Measurements from ENCODE around the gene ATP5F1E. TPM values are rescaled to one million over a fixed set of nuclear protein-coding genes. Genes with fewer than 3 reads are reported as not detected.

ATP5F1E gene
- total RNA-seq, 1 experiment from 2014 or later, result 52.7 TPM

- H4K91ac ChIP-seq (ENCODE audit: insufficient read length, low read depth, low read length), result no peak overlapping the region
- no peak overlapping the region for H4K8ac ChIP-seq (replicated peaks; ENCODE audit: insufficient read length, low read depth, low read length)
- no peak overlapping the region for H4K5ac ChIP-seq (ENCODE audit: insufficient read length, low read depth, low read length)
- no peak overlapping the region for H2AFZ ChIP-seq (ENCODE audit: low read length)
- no peak overlapping the region for H2AK5ac ChIP-seq (ENCODE audit: insufficient read length, low read length)
- H2BK15ac ChIP-seq (ENCODE audit: low read depth, low read length), result no peak overlapping the region
- no peak overlapping the region for H3K4me2 ChIP-seq (ENCODE audit: insufficient read depth, insufficient read length, low read length)
- Mint-ChIP-seq H3K27me3 (ENCODE audit: low read depth) (peaks cover 50% of the 10 kb centered on the region), H3K27ac (peak overlapping the region in 1 of 3 experiments; percentile 42; a peak in 1 of 7 replicates), H3K4me3 (no peak overlapping the region), H3K9me3 (no peaks in the 10 kb centered on the region), H3K4me1 (peaks cover 14 to 17% of the 10 kb centered on the region in 2 experiments), H3K36me3 (ENCODE audit: insufficient read depth in 1 of 3, low read depth in 3 of 3) (no peaks in the 10 kb centered on the region; a peak in 1 of 7 replicates)
- no CpG with 5 or more reads among the region's 17 CpGs for WGBS (ENCODE audit: extremely low coverage, insufficient read length, low lambda C conversion rate)
- H3K9me3 ChIP-seq (ENCODE audit: control insufficient read depth, low read depth, low read length), result no peaks in the 10 kb centered on the region
- no peak overlapping the region for H2BK12ac ChIP-seq (ENCODE audit: insufficient read length, low read depth, low read length)
- H3K23me2 ChIP-seq (ENCODE audit: insufficient read length, low read depth, low read length, poor library complexity, severe bottlenecking), result peaks cover 3% of the 10 kb centered on the region
- H2BK5ac ChIP-seq (ENCODE audit: insufficient read length, low read length), result no peak overlapping the region
- no peaks in the 10 kb centered on the region for H3K79me2 ChIP-seq (ENCODE audit: insufficient read depth, low read length)
- H3T11ph ChIP-seq (ENCODE audit: low read length), result no peak overlapping the region
- no peaks in the 10 kb centered on the region for H3K27me3 ChIP-seq (ENCODE audit: insufficient read depth, low read length)
- H3K18ac ChIP-seq (ENCODE audit: insufficient read length, low read depth, low read length), result no peak overlapping the region
- H3K4ac ChIP-seq (ENCODE audit: low read depth, low read length), result no peak overlapping the region
- no peaks in the 10 kb centered on the region for H4K20me1 ChIP-seq (ENCODE audit: control insufficient read depth, insufficient read depth, insufficient read length)
- peaks cover 7% of the 10 kb centered on the region; the same call in 1 of the 2 replicates for H3K4me1 ChIP-seq (ENCODE audit: insufficient read depth, low read length)
- no peak overlapping the region for H2BK20ac ChIP-seq (ENCODE audit: low read depth, low read length, poor library complexity, severe bottlenecking)
- no peak for DNase-seq
- TF ChIP-seq CTCF (conservative IDR thresholded peaks at IDR 0.05), result no peak
- no peak overlapping the region for H3K9ac ChIP-seq (ENCODE audit: extremely low read depth, insufficient read length, low read length)
- no peak overlapping the region for H3K56ac ChIP-seq (ENCODE audit: insufficient read length, low read depth, low read length)
- no peak overlapping the region for H2BK120ac ChIP-seq (ENCODE audit: low read depth, low read length, poor library complexity, severe bottlenecking)
- H3K23ac ChIP-seq (ENCODE audit: insufficient read length, low read depth, low read length), result no peak overlapping the region
- H3K27ac ChIP-seq (ENCODE audit: insufficient read length, low read depth, low read length), result no peak overlapping the region
- H3K79me1 ChIP-seq (ENCODE audit: insufficient read depth, low read depth, low read length, poor library complexity, severe bottlenecking), result no peaks in the 10 kb centered on the region
- no peak overlapping the region for H3K14ac ChIP-seq (ENCODE audit: insufficient read depth, low read length)
Measured at GRCh38 chr20:59010995-59011873, 20.9 kb downstream of the ATP5F1E start.
